SK-MEL-5 (cell line): ENCODE results near the gene GTF2H1. TPM values are rescaled to one million over a fixed set of nuclear protein-coding genes. Genes with fewer than 3 reads are reported as not detected.
"Not testable (repeated sequence)": the region's sequence is repeated elsewhere in the genome, so short reads cannot be mapped to it uniquely, and the experiment has no call there.

Source experiments
- DNase-seq: peaks from one replicate; pipeline ENCODE4 v3.0.0-alpha.2; 2016; ENCODE audit warnings: low read depth, low spot score
- in situ Hi-C: cut with HindIII; loops from 2 replicates; pipeline ENCODE4 v1.10.0; 2016; ENCODE audit warnings: low sequenced_read_pairs, high pct_unique_total_duplicates, low pct_unique_long_range_greater_than_20kb
- small RNA-seq, 2 experiments: library from RNA; depleted of rRNA; stranded (forward); fragments of <200 nt; gene quantifications; one replicate each; pipeline ENCODE3, GENCODE V24; 2014
- total RNA-seq: library from RNA; depleted of rRNA; stranded (reverse); fragments of >200 nt; shearing (Covaris generic); gene quantifications from 2 replicates; pipeline ENCODE4 v1.2.3, GENCODE V29; 2014; rRNA removed

Gene GTF2H1
- total RNA-seq, 1 experiment from 2014 or later: 153 TPM

GRCh38 chr11:18394928-18395734 is 72.8 kb downstream of the GTF2H1 start:
- DNase-seq: no peak
- in situ Hi-C loops: no loop called here

- in situ Hi-C loops: no loop called here
- DNase-seq: peak; percentile 98
These were observed 73.6 kb downstream of the GTF2H1 start for GRCh38 chr11:18395735-18396504.

- in situ Hi-C loops: no loop called here
- DNase-seq: no peak
These were observed 75.6 kb downstream of the GTF2H1 start for GRCh38 chr11:18397921-18398320.

- DNase-seq, in situ Hi-C loops: not testable (repeated sequence)
These were observed 78.7 kb downstream of the GTF2H1 start for GRCh38 chr11:18401077-18401476.

GRCh38 chr11:18404062-18404461 is 81.7 kb downstream of the GTF2H1 start:
- no peak for DNase-seq
- in situ Hi-C loops: no loop called here

GRCh38 chr11:18407400-18407799 is 85.0 kb downstream of the GTF2H1 start:
- not testable (repeated sequence) for DNase-seq

GRCh38 chr11:18408558-18409291 is 86.4 kb downstream of the GTF2H1 start:
- peak; percentile 40 for DNase-seq
- in situ Hi-C loops: no loop called here

More at GRCh38 chr11:18407400-18407799, 85.0 kb downstream of the GTF2H1 start:
- in situ Hi-C loops: not testable (repeated sequence)

GRCh38 chr11:18416459-18416858 is 94.1 kb downstream of the GTF2H1 start:
- in situ Hi-C loops: no loop called here
- DNase-seq: no peak

Small RNAs within 50 kb of the gene (small RNA-seq; reads per million reads assigned to genes)
- gene MIR3159: 0.02 to 0.33 reads per million in 2 experiments

Other genes starting within 250 kb of the GTF2H1 start
- gene SAAL1, start 216.5 kb upstream of the GTF2H1 start, total RNA-seq: 36.1 and 37.3 TPM in 2 replicates
- gene MRGPRX3, start 190.0 kb upstream of the GTF2H1 start, total RNA-seq: 0.11 and 0.21 TPM in 2 replicates
- 0.16 and 0.29 TPM in 2 replicates for gene MRGPRX4, start 149.7 kb upstream of the GTF2H1 start, total RNA-seq
- gene SAA4, start 85.8 kb upstream of the GTF2H1 start, total RNA-seq: not detected in 2 replicates
- not detected in 2 replicates for gene SAA2, start 73.9 kb upstream of the GTF2H1 start, total RNA-seq
- gene SAA1, start 56.3 kb upstream of the GTF2H1 start, total RNA-seq: 0.40 TPM in 1 of 2 replicates, not detected in the other
- gene HPS5, start 427 bp upstream of the GTF2H1 start, total RNA-seq: 196 and 240 TPM in 2 replicates
- gene LDHA, start 72.0 kb downstream of the GTF2H1 start, total RNA-seq: 1,308 and 1,481 TPM in 2 replicates
- not detected in 2 replicates for gene LDHC, start 89.8 kb downstream of the GTF2H1 start, total RNA-seq
- not detected in 2 replicates for gene LDHAL6A, start 133.3 kb downstream of the GTF2H1 start, total RNA-seq
- 139 and 161 TPM in 2 replicates for gene TSG101, start 204.4 kb downstream of the GTF2H1 start, total RNA-seq